GM12875 (cell line): ENCODE measurements around the gene DNA2.
"Not testable (repeated sequence)": the region's sequence is repeated elsewhere in the genome, so short reads cannot be mapped to it uniquely, and the experiment has no call there.

Experiments used
- H3K4me3 ChIP-seq: one replicate; pipeline ENCODE4 v1.5.1; 2011; ENCODE audit warnings: low read depth, low read length, control low read depth
- TF ChIP-seq, protein P1 (sequence below): IDR thresholded peaks from 2 replicates; pipeline ENCODE4 v1.5.1; 2011; ENCODE audit warnings: low read depth, mild to moderate bottlenecking, control low read depth, inconsistent platforms, low read length, moderate library complexity, borderline replicate concordance; ENCODE audit not compliant: insufficient read depth

The DNA2 gene, protein sequence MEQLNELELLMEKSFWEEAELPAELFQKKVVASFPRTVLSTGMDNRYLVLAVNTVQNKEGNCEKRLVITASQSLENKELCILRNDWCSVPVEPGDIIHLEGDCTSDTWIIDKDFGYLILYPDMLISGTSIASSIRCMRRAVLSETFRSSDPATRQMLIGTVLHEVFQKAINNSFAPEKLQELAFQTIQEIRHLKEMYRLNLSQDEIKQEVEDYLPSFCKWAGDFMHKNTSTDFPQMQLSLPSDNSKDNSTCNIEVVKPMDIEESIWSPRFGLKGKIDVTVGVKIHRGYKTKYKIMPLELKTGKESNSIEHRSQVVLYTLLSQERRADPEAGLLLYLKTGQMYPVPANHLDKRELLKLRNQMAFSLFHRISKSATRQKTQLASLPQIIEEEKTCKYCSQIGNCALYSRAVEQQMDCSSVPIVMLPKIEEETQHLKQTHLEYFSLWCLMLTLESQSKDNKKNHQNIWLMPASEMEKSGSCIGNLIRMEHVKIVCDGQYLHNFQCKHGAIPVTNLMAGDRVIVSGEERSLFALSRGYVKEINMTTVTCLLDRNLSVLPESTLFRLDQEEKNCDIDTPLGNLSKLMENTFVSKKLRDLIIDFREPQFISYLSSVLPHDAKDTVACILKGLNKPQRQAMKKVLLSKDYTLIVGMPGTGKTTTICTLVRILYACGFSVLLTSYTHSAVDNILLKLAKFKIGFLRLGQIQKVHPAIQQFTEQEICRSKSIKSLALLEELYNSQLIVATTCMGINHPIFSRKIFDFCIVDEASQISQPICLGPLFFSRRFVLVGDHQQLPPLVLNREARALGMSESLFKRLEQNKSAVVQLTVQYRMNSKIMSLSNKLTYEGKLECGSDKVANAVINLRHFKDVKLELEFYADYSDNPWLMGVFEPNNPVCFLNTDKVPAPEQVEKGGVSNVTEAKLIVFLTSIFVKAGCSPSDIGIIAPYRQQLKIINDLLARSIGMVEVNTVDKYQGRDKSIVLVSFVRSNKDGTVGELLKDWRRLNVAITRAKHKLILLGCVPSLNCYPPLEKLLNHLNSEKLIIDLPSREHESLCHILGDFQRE

DNA sequence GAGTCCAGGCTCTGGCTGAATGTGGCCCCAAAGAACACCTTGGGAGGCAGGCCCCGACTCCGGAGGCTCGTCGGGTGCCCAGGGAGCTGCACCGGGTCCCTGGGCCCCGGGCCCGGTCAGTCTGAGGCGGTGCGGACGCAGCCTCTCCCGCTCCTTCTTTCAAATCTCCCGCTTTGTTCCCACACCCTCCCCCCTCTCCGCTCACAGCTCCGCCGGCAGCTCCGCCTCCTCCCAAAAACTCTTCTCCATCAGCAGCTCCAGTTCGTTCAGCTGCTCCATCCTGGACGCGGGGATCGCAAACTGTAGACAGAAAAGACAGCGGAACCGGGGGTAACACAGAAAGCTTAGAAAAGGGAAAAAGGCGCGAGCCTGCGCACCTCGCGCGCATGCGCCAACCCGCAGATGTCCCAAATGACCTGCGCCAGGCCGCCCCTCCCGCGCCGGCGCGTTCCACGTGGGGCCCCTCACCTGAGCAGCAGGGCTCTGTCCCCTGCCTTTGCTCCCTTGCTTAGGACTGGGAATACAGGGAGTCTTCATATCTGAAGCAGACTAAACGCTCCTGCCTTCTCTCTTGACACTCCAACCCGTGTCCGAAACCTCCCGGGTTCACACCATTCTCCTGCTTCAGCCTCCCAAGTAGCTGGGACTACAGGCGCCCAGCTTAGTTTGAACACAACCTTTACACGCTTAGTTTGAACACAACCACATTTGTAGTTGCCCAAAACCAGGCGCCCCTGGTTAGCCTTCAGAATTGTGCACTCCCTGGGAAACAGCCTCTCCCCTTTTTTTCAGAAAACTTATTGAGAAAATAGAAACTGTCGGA, at the start of gene DNA2:
Gene DNA2 (minus strand): TSS at position 388 of the 823 bp plus-strand sequence. CDS start 109 bp downstream, at position 279.
- peak within 1 kb of the TSS; percentile 99 for H3K4me3 ChIP-seq
- TF ChIP-seq, protein P1, sequence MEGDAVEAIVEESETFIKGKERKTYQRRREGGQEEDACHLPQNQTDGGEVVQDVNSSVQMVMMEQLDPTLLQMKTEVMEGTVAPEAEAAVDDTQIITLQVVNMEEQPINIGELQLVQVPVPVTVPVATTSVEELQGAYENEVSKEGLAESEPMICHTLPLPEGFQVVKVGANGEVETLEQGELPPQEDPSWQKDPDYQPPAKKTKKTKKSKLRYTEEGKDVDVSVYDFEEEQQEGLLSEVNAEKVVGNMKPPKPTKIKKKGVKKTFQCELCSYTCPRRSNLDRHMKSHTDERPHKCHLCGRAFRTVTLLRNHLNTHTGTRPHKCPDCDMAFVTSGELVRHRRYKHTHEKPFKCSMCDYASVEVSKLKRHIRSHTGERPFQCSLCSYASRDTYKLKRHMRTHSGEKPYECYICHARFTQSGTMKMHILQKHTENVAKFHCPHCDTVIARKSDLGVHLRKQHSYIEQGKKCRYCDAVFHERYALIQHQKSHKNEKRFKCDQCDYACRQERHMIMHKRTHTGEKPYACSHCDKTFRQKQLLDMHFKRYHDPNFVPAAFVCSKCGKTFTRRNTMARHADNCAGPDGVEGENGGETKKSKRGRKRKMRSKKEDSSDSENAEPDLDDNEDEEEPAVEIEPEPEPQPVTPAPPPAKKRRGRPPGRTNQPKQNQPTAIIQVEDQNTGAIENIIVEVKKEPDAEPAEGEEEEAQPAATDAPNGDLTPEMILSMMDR = no peak

DNA sequence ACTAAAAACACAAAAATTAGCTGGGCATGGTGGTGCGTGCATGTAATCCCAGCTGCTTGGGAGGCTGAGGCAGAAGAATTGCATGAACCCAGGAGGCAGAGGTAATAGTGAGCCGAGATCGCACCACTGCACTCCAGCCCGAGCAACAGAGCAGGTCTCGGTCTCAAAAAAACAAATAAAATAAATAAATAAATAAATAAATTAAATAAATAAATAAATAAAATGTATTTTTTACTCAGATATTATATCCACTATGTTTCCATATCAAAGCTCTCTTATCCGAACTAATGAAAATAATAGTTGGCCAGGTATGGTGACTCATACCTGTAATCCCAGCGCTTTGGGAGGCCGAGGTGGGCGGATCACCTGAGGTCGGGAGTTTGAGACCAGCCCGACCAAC, 46.8 kb upstream of the DNA2 start:
- not testable (repeated sequence) for H3K4me3 ChIP-seq

DNA sequence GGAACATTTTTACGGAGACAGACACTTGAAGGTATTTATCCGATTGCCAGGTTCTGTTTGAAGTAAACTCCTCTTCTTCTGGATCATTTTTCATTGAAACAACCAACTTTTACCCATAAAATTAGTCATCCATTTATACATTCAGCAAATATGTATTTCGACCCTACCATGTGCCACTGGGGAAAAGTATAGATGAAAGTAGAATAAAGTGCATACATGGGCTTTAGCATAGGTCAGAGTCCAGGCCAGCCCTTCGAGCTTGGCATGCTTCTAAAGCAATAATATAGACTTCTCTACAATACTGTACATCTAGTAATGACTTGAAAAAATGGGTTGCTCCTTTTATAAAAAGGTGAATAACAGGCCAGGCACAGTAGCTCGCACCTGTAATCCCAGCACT, 45.4 kb upstream of the DNA2 start:
- TF ChIP-seq, protein P1 = no peak
- H3K4me3 ChIP-seq = no peak overlapping the region

DNA sequence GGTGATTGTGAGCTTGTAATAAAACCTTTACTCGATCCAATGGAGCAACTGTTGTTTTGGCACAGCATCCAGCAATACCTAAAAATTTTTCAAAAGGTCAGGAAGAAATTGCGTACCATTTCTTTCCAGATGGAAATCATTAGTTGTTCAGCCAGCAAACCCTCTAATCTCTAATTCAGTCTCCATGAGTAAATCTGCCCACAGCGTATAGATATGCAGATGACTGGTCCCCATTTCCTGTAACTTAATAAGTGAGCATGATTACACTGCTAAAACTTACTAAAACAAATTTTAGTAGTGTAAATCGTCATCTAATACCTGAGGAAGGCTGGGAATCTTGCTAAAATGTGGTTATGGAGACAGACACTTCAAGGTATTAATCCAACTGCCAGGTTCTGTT, 45.0 kb upstream of the DNA2 start:
- H3K4me3 ChIP-seq = no peak overlapping the region
- TF ChIP-seq, protein P1 = no peak

DNA sequence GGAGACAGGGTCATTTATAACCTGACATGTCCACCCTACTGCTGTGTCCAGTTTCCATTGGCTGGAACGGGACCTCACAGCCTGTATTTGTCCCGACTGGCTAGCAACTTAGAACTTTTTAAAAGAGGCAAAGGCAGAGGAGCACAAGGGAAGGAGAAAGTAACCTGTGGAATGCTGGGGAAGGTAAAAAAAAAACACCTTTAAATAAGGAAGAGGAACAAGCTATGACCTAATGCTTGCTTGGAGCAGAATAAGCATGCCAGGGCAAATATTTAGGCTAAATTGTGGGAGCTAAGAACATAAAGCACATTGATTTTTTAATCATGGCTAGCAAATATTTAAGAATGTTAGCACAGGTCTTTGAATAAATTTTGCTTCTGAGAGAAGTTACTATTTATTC, 44.4 kb upstream of the DNA2 start:
- H3K4me3 ChIP-seq = not testable (repeated sequence)

DNA sequence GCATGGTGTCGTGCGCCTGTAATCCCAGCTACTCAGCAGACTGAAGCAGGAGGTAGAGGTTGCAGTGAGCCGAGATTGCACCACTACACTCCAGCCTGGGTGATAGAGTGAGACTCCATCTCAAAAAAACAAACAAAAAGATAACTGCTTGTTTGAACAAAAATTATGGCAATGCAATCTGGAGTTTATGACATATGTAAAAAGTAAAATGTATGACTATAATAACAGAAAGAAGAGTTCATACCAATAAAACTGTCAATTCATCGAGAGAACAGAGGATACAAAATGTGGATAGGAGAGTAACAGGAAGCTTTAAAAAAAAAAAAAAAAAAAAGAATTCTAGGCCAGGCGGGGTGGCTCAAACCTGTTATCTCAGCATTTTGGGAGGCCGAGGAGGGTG, 36.3 kb upstream of the DNA2 start:
- H3K4me3 ChIP-seq = no peak overlapping the region
- TF ChIP-seq, protein P1 = no peak

DNA sequence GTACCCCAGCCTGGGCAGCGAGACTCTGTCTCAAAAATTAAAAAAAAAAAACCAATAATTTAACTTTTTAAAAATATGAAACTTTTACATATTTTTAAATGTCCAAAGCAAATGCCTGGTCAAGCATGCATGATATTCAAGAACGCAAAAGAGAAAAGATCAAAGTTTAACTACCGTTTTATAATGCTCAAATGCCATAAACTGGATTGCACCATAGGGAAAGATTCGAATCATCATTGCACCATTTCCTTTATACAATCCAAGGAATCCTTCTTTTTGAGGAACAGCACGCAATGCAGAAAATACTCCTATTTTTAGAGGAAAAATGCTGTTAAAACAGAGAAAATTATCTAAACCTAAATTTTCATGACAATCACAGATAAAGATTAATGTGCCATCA, 34.6 kb upstream of the DNA2 start:
- H3K4me3 ChIP-seq = no peak overlapping the region
- TF ChIP-seq, protein P1 = no peak
